Cerebellar cortex (tissue), 1 donor: ENCODE results near the gene SLC35F3.

Experiments used
- DNase-seq: peaks from one replicate; pipeline ENCODE4 v3.0.0-alpha.2; 2015; ENCODE audit warnings: low spot score

SLC35F3 gene

DNA sequence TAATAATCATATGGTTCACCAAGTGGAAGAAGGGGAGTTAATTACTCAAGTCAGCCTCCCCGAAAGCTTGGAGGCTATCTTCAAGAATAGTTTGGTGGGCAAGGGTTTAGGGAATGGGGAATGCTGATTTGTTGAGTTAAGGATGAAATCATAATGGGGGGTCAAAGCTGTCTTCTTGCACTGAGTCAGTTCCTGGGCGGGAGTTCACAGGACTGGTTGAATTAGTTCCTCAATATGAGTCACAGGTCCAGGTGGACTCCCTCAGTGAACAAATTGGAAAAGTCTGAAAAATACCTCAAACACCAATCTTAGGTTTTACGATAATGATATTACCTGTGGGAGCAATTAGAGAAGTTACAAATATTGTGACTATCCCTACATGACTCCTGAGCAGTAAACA, 353.6 kb downstream of the SLC35F3 start:
- no peak for DNase-seq

GRCh38 chr1:234260578-234260977, 356.1 kb downstream of the SLC35F3 start:
- DNase-seq, result no peak

DNA sequence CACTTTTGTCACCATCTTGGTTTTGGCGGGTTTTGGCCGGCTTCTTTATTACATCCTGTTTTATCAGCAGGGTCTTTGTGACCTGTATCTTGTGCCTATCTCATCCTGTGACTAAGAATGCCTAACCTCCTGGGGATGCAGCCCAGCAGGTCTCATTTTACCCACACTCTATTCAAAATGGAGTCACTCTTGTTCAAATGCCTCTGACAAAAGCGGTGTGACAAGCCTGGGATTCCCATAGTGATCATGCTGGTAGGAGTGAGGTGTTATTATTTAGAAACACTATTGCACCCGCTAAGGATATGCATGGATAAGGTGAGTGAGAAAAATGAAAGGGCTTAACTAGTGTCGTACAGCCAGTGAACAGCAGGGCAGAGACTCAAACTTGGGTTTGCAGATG, 357.1 kb downstream of the SLC35F3 start:
- DNase-seq, result no peak

- peak; percentile 95 for DNase-seq
Observed at GRCh38 chr1:234262007-234262753, 357.7 kb downstream of the SLC35F3 start.

DNA sequence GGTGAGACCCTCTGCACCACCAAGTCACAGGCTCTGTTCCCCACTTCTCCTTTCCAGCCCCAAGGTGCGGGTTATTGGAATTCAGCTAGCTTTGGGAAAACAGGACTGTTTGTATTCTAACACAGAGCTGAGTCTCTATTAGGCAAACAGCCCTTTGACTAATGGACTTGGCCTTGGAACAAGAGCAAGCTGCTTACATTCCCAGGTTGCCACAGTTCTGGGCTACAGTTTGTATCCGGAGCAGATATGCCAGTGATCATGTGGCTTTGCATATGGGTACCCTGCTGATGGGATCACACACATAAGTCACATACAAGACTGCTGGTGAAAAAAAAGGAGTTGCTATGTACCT, 358.3 kb downstream of the SLC35F3 start:
- peak; percentile 98 for DNase-seq

DNA sequence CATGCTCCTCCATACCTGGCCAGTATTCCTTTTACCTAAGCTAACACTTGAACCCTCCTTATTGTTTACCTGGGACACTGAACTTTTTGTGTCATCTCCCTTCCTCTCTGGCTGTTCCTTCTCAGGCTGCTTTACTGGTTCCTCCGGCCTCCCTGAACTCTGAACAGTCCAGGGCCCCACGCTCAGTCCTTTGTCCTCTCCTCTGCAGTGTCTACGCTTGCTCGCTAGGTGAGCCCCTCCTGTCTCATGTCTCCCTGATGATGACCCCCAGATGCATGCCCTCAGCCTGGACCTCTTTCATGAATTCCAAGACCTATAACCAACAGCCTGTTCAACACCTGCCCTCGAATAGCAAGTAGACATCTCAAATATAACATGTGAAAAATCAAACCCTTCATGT, 360.4 kb downstream of the SLC35F3 start:
- DNase-seq, result no peak

GRCh38 chr1:234265321-234265720, 360.8 kb downstream of the SLC35F3 start:
- DNase-seq, result no peak

GRCh38 chr1:234265861-234266260, 361.4 kb downstream of the SLC35F3 start:
- no peak for DNase-seq

GRCh38 chr1:234270093-234270492, 365.6 kb downstream of the SLC35F3 start:
- DNase-seq, result no peak

DNA sequence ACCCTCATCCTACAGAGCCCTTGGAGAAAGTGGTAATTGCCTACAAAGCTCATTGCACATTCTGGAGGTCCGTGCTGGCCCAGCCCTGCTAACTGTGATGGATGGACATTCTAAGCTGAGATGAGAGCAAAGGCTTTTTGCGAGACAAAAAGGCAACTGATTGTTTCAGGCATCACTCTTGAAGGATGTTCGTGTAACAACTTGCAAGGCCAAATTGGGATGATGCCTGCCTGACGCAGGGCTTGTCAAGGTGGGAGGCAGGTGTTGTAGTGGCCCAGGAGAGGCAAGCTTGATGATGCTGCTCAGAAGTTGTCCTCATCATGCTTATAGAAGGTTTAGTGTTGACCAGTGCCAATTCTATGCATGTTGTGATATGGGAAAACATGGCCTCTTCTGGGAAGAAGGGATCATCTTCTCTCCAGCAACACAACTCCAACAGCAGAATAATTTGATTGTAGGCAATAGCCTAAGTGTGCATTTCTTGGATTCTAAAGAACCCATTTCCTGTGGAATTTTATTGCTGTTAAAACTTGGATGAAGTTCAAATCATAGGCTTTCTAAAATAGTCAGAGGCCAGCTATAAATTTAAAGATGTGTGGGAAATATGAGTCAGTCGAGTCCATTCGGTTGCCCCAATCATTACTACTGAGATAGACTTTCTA, 366.2 kb downstream of the SLC35F3 start:
- no peak for DNase-seq

DNA sequence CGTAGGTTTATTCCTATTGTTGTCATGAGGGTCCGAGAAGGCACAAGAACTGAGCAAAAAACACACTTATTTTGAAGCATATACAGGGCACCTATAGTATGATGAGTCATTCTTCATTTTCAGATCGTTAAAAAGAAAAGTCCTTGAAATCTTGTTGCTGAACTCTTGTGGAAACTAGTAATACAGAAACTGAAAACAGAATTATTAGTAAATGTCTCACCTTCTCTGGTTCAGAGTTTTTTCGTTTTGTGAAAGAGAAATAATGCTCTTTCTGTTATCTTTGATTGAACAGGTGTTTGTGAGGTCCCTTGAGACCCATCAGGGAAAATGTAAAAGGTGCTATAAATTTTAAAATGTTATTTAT, 366.7 kb downstream of the SLC35F3 start:
- no peak for DNase-seq

- peak; percentile 50 for DNase-seq
Observed at GRCh38 chr1:234272656-234273312, 368.3 kb downstream of the SLC35F3 start.

- no peak for DNase-seq
Observed at GRCh38 chr1:234273981-234274380, 369.5 kb downstream of the SLC35F3 start.

GRCh38 chr1:234276151-234276788, 371.8 kb downstream of the SLC35F3 start:
- DNase-seq, result peak; percentile 58

DNA sequence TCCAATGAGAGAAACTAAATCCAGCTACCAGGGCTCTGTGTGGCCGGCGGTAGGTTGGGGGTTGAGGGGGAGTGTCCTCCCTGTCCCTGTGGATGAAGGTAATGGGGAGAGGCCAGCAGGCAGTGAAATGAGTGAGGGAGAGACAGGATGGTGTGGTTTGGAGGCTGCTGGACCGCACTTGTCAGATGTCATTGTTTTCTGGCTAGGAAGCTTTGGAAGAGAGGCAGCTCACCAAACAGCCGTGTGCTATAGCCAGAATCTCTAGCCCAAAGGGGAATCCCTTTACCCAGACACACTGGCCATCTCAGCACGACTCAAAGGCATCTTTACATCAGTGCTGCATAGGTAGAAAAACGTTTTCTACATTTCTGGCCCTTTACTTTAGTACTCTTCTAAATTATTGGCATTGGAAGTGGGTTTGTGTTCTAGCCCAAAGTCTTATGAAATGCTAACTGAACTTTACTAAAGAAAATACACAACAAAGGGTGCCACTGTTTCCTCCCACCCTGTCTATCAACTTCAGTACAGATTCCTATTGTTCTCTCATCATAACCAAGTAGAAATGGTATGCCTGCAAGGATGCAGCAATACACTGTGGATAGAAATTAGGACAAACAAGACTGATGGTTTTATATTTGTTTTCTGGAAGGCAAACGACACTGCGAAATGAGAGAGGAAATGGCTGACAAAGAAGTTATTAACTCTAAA, 372.8 kb downstream of the SLC35F3 start:
- DNase-seq, result peak; percentile 58

DNA sequence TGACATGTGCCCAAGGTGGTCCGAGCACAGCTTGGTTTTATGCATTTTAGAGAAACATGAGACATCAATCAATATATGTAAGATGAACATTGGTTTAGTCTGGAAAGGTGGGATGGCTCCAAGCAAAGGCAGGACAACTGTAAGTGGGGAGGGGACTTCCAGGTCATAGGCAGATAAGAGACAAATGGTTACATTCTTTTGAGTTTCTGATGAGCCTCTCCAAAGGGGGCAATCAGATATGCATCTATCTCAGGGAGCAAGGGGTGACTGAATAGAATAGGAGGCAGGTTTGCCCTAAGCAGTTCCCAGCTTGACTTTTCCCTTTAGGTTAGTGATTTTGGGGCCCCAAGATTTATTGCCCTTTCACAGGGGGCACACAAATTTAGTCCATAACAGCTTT, 374.5 kb downstream of the SLC35F3 start:
- DNase-seq, result no peak

DNA sequence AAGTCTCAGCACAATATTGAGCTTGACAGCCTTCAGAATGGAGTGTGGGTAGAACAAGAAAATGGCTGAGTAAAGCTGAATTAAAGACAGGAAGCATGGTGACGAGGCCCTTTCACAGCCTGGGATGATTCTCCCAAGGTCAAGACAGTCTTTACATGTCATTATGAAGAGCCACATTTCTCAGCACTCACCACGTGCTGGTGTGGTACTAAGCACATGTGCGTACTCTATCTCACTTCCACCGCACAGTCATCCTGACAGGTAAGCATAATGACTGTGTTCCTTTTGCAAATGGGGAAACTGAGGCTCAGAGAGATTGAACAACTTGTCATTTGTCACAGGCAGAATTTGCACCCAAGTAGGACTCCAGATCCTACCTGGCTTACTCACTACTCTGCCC, 376.0 kb downstream of the SLC35F3 start:
- no peak for DNase-seq

GRCh38 chr1:234281826-234282489, 377.5 kb downstream of the SLC35F3 start:
- DNase-seq, result peak; percentile 75

- no peak for DNase-seq
Observed at GRCh38 chr1:234286206-234286605, 381.7 kb downstream of the SLC35F3 start.

- DNase-seq, result no peak
Observed at GRCh38 chr1:234288946-234289345, 384.5 kb downstream of the SLC35F3 start.

DNA sequence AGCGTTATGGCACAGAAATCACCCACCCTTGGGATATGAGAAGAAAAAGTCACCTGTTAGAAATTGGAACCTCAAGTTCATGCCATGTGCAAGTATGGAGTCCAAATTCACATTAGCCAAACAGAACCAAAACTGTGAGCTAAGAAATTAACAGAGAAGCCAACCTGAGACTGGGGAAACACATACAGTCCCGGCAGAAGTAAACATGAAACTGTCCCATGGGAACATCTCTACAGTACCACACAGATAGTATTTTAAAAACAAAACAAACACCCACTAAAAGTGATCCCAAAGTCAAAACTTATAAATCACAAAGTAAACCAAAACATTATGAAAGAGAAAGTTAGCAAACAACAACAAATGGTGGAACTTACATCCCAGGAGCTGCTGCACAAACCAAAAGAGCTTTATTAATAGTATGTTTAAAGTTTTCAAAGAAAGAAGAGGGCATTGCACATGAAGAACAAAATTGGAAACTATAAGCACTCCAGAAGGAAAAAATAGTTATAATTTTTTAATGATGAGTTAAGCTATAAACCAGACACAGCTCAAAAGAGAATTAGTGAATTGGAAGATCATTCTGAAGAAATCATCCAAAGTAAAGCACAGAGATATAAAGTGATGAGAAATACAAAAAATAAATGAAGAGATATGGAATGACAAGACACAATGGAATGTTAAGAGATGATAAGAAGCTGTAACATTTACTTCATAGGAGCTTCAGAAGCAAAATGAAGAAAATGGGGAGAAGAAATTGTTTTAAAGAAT, 385.2 kb downstream of the SLC35F3 start:
- no peak for DNase-seq
